ENCODE results near the gene TNIK.
"Not testable (repeated sequence)": the region's sequence is repeated elsewhere in the genome, so short reads cannot be mapped to it uniquely, and the experiment has no call there.

GRCh38 chr3:171287761-171288160 is 172.4 kb downstream of the TNIK start:
- TF ChIP-seq CTCF, POLR2AphosphoS5, POLR2A (IDR thresholded peaks at IDR 0.05): not testable (repeated sequence)

Measured in breast epithelium (tissue), 3 donors.